Loucy (cell line): Measurements from ENCODE around the gene C19orf85.

Source experiments
- H2AFZ ChIP-seq: fragments of 200-600 bp; sonication (generic); 2 replicates; pipeline ENCODE4 v1.6.0; 2016; ENCODE audit warnings: antibody characterized with exemption, mild to moderate bottlenecking, low read length, moderate library complexity
- H3F3A ChIP-seq: fragments of 200-600 bp; 2 replicates; pipeline ENCODE4 v1.6.0; 2016; ENCODE audit warnings: antibody characterized with exemption, low read depth, mild to moderate bottlenecking
- H3K27me3 ChIP-seq: fragments of 200-600 bp; sonication (generic); 2 replicates; pipeline ENCODE4 v1.6.1; 2014; ENCODE audit warnings: low read length, mild to moderate bottlenecking; ENCODE audit not compliant: insufficient read depth, poor library complexity, severe bottlenecking
- H3K36me3 ChIP-seq: fragments of 200-600 bp; sonication (generic); 2 replicates; pipeline ENCODE4 v1.6.1; 2016; ENCODE audit warnings: low read length; ENCODE audit not compliant: insufficient read depth
- H3K4me1 ChIP-seq: fragments of 200-600 bp; sonication (generic); 2 replicates; pipeline ENCODE4 v1.5.1; 2014; ENCODE audit warnings: low read length, mild to moderate bottlenecking; ENCODE audit not compliant: insufficient read depth, poor library complexity, severe bottlenecking
- H3K4me2 ChIP-seq: fragments of 200-600 bp; sonication (generic); 2 replicates; pipeline ENCODE4 v1.6.0; 2014; ENCODE audit warnings: antibody characterized with exemption, low read length, low read depth, mild to moderate bottlenecking; ENCODE audit not compliant: poor library complexity, severe bottlenecking
- H3K4me3 ChIP-seq: fragments of 200-600 bp; sonication (generic); 2 replicates; pipeline ENCODE4 v1.5.1; 2014; ENCODE audit warnings: low read length, mild to moderate bottlenecking, mixed read lengths; ENCODE audit not compliant: poor library complexity, severe bottlenecking
- H3K79me2 ChIP-seq: fragments of 200-600 bp; sonication (generic); 2 replicates; pipeline ENCODE4 v1.6.1; 2014; ENCODE audit warnings: low read length; ENCODE audit not compliant: insufficient read depth
- H3K9ac ChIP-seq: fragments of 200-600 bp; sonication (generic); 2 replicates; pipeline ENCODE4 v1.6.0; 2014; ENCODE audit warnings: mild to moderate bottlenecking, low read depth, low read length, moderate library complexity; ENCODE audit not compliant: poor library complexity, severe bottlenecking
- H3K9me2 ChIP-seq: fragments of 200-600 bp; sonication (generic); replicated peaks from 2 replicates; pipeline ENCODE4 v1.6.1; 2016; ENCODE audit warnings: low read depth, low read length, mixed read lengths
- H3K9me3 ChIP-seq: fragments of 200-600 bp; sonication (generic); 2 replicates; pipeline ENCODE4 v1.6.1; 2014; ENCODE audit warnings: mild to moderate bottlenecking, antibody characterized with exemption, low read length, low read depth; ENCODE audit not compliant: insufficient read depth
- H4K20me1 ChIP-seq: fragments of 200-600 bp; sonication (generic); 2 replicates; pipeline ENCODE4 v1.6.0; 2014; ENCODE audit warnings: antibody characterized with exemption, low read length, mild to moderate bottlenecking; ENCODE audit not compliant: insufficient read depth, poor library complexity, severe bottlenecking
- EZH2phosphoT487 ChIP-seq: fragments of 200-600 bp; IDR thresholded peaks from 2 replicates; pipeline ENCODE4 v1.6.1; 2018; ENCODE audit warnings: antibody characterized with exemption, mild to moderate bottlenecking, moderate library complexity, borderline replicate concordance
- TF ChIP-seq, protein P1 (sequence below): fragments of 200-600 bp; sonication (generic); conservative IDR thresholded peaks from 2 replicates; pipeline ENCODE4 v1.5.1; 2014; ENCODE audit warnings: mild to moderate bottlenecking, antibody characterized with exemption, low read length

The C19orf85 gene

DNA sequence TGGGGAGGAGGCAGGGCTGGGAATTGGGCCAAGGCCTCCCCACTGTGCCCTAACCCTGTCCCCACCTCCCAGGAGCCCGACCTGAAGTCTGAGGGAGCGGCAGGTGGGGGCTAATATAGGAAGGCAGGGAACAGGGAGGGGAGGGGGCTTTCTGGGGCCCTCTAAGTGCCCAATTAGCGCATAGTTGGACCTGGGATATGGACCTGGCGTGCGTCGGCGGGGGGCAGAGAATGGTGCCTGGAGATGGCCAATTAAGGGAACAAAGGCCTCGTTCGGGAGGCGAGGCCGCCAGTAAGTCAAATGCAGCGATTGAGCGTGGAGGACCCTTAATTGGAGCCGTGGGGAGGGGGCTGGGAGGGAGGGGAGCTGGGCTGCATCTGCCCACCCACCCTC, at the start of gene C19orf85:
Gene C19orf85, minus strand, starts transcription at position 90 of the 393 bp plus-strand sequence. CDS start 197 bp downstream, outside the sequence.
- TF ChIP-seq EZH2phosphoT487 = no peak
- TF ChIP-seq, protein P1, sequence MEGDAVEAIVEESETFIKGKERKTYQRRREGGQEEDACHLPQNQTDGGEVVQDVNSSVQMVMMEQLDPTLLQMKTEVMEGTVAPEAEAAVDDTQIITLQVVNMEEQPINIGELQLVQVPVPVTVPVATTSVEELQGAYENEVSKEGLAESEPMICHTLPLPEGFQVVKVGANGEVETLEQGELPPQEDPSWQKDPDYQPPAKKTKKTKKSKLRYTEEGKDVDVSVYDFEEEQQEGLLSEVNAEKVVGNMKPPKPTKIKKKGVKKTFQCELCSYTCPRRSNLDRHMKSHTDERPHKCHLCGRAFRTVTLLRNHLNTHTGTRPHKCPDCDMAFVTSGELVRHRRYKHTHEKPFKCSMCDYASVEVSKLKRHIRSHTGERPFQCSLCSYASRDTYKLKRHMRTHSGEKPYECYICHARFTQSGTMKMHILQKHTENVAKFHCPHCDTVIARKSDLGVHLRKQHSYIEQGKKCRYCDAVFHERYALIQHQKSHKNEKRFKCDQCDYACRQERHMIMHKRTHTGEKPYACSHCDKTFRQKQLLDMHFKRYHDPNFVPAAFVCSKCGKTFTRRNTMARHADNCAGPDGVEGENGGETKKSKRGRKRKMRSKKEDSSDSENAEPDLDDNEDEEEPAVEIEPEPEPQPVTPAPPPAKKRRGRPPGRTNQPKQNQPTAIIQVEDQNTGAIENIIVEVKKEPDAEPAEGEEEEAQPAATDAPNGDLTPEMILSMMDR = no peak
- no peaks in the 10 kb centered on the region for H3K9me2 ChIP-seq
- H3F3A ChIP-seq = 0 out of 2 replicates have a peak, but pooled peaks cover 3% of the 10 kb centered on the region
- peaks cover 21% of the 10 kb centered on the region for H3K4me1 ChIP-seq
- no peaks in the 10 kb centered on the region for H3K9me3 ChIP-seq
- H3K4me3 ChIP-seq = no peak within 1 kb of the TSS
- H3K27me3 ChIP-seq = peaks cover 3% of the 10 kb centered on the region
- H3K79me2 ChIP-seq = peaks cover 17% of the 10 kb centered on the region
- H3K36me3 ChIP-seq = no peaks in the 10 kb centered on the region
- no peak within 1 kb of the TSS for H3K9ac ChIP-seq
- H3K4me2 ChIP-seq = no peak within 1 kb of the TSS
- peaks cover 7% of the 10 kb centered on the region for H4K20me1 ChIP-seq
- H2AFZ ChIP-seq = no peak within 1 kb of the TSS

- no peaks in the 10 kb centered on the region for H3K9me2 ChIP-seq
- H3K36me3 ChIP-seq = no peaks in the 10 kb centered on the region
- H3K9ac ChIP-seq = no peak overlapping the region
- H3K79me2 ChIP-seq = peaks cover 4% of the 10 kb centered on the region
- H3K27me3 ChIP-seq = no peaks in the 10 kb centered on the region
- TF ChIP-seq, protein P1 = no peak
- TF ChIP-seq EZH2phosphoT487 = no peak
- no peak overlapping the region for H2AFZ ChIP-seq
- no peak overlapping the region for H3K4me3 ChIP-seq
- peaks cover 5% of the 10 kb centered on the region for H3K4me1 ChIP-seq
- no peaks in the 10 kb centered on the region for H4K20me1 ChIP-seq
- H3F3A ChIP-seq = no peaks in the 10 kb centered on the region
- H3K9me3 ChIP-seq = no peaks in the 10 kb centered on the region
- no peak overlapping the region for H3K4me2 ChIP-seq
These were observed 43.6 kb upstream of the C19orf85 start for GRCh38 chr19:55508120-55508519.

DNA sequence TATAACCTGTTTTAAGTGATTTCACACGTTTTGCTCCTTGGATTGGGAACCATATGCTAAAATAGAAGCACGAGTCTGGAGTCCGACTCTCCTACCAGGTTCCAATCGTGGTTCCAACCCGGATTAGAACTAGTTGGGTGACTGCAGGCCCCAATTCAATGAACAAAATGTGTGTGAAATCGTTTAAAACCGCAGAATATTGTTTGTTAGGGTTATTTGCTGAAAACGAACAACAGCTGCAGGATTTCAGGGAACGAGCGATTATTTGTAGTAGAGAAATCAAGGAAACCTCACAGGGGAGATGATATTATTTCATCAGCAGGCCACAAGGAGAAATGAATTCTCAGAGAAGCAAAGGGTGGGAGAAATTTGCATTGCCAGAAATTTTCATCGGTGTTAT, 40.4 kb upstream of the C19orf85 start:
- Histone ChIP-seq H3K4me3 (no peak overlapping the region), H3K27me3 (no peaks in the 10 kb centered on the region), H3K4me2 (no peak overlapping the region), H3K36me3 (no peaks in the 10 kb centered on the region), H3K9me2 (no peaks in the 10 kb centered on the region), H4K20me1 (no peaks in the 10 kb centered on the region), H3K79me2 (peaks cover 25% of the 10 kb centered on the region), H3K9me3 (no peaks in the 10 kb centered on the region), H2AFZ (no peak overlapping the region), H3K9ac (no peak overlapping the region), H3F3A (no peaks in the 10 kb centered on the region), H3K4me1 (peaks cover 25% of the 10 kb centered on the region)
- no peak for TF ChIP-seq EZH2phosphoT487
- TF ChIP-seq, protein P1 = no peak
